A673 (cell line): ENCODE data around the gene MROH2A. TPM values are rescaled to one million over a fixed set of nuclear protein-coding genes. Genes with fewer than 3 reads are reported as not detected.

Experiments
- BruUV-seq: library from RNA; stranded (reverse); fragments of 400-500 nt; replicated peaks from 2 replicates; lab custom pipeline; 2021; lab: Mats Ljungman, UMichigan
- CTCF ChIA-PET: fragments of 300-600 bp; sonication (Branson Sonifier 250); formaldehyde crosslinking; loops from one replicate; lab custom pipeline; 2022; ENCODE audit warnings: antibody characterized with exemption; lab: Charles Lee
- POLR2A ChIA-PET: fragments of 300-600 bp; sonication (Branson Sonifier 250); formaldehyde crosslinking; loops from one replicate; lab custom pipeline; 2022; ENCODE audit warnings: antibody characterized with exemption; ENCODE audit not compliant: low non-redundant PET; lab: Charles Lee
- DNase-seq: peaks from one replicate; pipeline ENCODE4 v3.0.0-alpha.2; 2015; ENCODE audit warnings: low spot score
- H3K27ac ChIP-seq: fragments of 200-600 bp; sonication (generic); 2 replicates; pipeline ENCODE4 v1.5.1; 2016; ENCODE audit warnings: mixed run types, low read depth, mild to moderate bottlenecking, mixed read lengths, antibody characterized with exemption, low read length; ENCODE audit not compliant: poor library complexity, severe bottlenecking
- H3K27me3 ChIP-seq: fragments of 200-600 bp; sonication (generic); replicated peaks from 2 replicates; pipeline ENCODE4 v1.6.1; 2017; ENCODE audit warnings: mixed run types, low read depth, mild to moderate bottlenecking, mixed read lengths, antibody characterized with exemption, low read length; ENCODE audit not compliant: insufficient read depth, poor library complexity
- H3K36me3 ChIP-seq: fragments of 200-600 bp; sonication (generic); 2 replicates; pipeline ENCODE4 v1.6.1; 2016; ENCODE audit warnings: mixed run types, mild to moderate bottlenecking, mixed read lengths, antibody characterized with exemption, low read length; ENCODE audit not compliant: insufficient read depth, poor library complexity, severe bottlenecking
- H3K4me1 ChIP-seq: fragments of 200-600 bp; sonication (generic); 2 replicates; pipeline ENCODE4 v1.6.1; 2017; ENCODE audit warnings: mixed run types, mild to moderate bottlenecking, mixed read lengths, antibody characterized with exemption, low read length; ENCODE audit not compliant: insufficient read depth, poor library complexity, severe bottlenecking
- H3K4me3 ChIP-seq: fragments of 200-600 bp; sonication (generic); 2 replicates; pipeline ENCODE4 v1.5.1; 2016; ENCODE audit warnings: low read depth, mixed run types, mild to moderate bottlenecking, mixed read lengths, low read length; ENCODE audit not compliant: poor library complexity, severe bottlenecking
- H3K9me3 ChIP-seq: fragments of 200-600 bp; sonication (generic); 2 replicates; pipeline ENCODE4 v1.6.1; 2016; ENCODE audit warnings: mixed run types, low read depth, mild to moderate bottlenecking, mixed read lengths, antibody characterized with exemption, low read length; ENCODE audit not compliant: poor library complexity, severe bottlenecking
- CTCF ChIP-seq: fragments of 300-800, 200-600 bp; sonication (generic); conservative IDR thresholded peaks from 2 replicates; pipeline ENCODE4 v1.5.1; 2017; ENCODE audit warnings: low read depth, mild to moderate bottlenecking, antibody characterized with exemption, low read length, moderate library complexity, mixed read lengths
- EZH2 ChIP-seq: fragments of 200-600 bp; sonication (generic); IDR thresholded peaks from 2 replicates; pipeline ENCODE4 v1.6.1; 2017; ENCODE audit warnings: borderline replicate concordance, low read depth, mild to moderate bottlenecking, mixed read lengths, antibody characterized with exemption, low read length; ENCODE audit not compliant: poor library complexity, severe bottlenecking
- intact Hi-C: fragments of 100-400 bp; cut with micrococcal nuclease; formaldehyde crosslinking; loops from one replicate; pipeline ENCODE4 v1.10.0; 2022; ENCODE audit not compliant: unreplicated experiment
- total RNA-seq: library from RNA; stranded (reverse); gene quantifications from 2 replicates; pipeline ENCODE4 v1.2.3, GENCODE V29; 2021

Gene MROH2A
- total RNA-seq, 1 experiment from 2014 or later: 1.3 TPM

GRCh38 chr2:233853353-233853752 lies 75.2 kb downstream of the MROH2A start:
- intact Hi-C loops: no loop called here
- no peaks in the 10 kb centered on the region for H3K27me3 ChIP-seq
- BruUV-seq: TSS peak; percentile 37
- no peaks in the 10 kb centered on the region for H3K9me3 ChIP-seq
- H3K27ac ChIP-seq: peak overlapping the region; percentile 94
- POLR2A ChIA-PET: interaction anchor here (0.7 kb wide), 1 partner anchor 642 kb away, joined by 3 read pairs; no protein-coding TSS in a partner anchor
- TF ChIP-seq EZH2: no peak
- TF ChIP-seq CTCF: no peak
- H3K4me1 ChIP-seq: peaks cover 14% of the 10 kb centered on the region
- peak overlapping the region; percentile 92 for H3K4me3 ChIP-seq
- CTCF ChIA-PET: no interaction called here
- H3K36me3 ChIP-seq: peaks cover 51% of the 10 kb centered on the region
- DNase-seq: no peak

- peaks cover 46% of the 10 kb centered on the region for H3K36me3 ChIP-seq
- peaks cover 14% of the 10 kb centered on the region for H3K4me1 ChIP-seq
- intact Hi-C loops: no loop called here
- H3K4me3 ChIP-seq: peak overlapping the region; percentile 92
- ChIA-PET POLR2A (no interaction called here), CTCF (no interaction called here)
- DNase-seq: no peak
- no peaks in the 10 kb centered on the region for H3K27me3 ChIP-seq
- BruUV-seq: no TSS peak
- H3K27ac ChIP-seq: peak overlapping the region; percentile 94
- no peaks in the 10 kb centered on the region for H3K9me3 ChIP-seq
- TF ChIP-seq EZH2 (no peak), CTCF (no peak)
Observed at GRCh38 chr2:233853883-233854240, 75.7 kb downstream of the MROH2A start.

- intact Hi-C loops: no loop called here
- TF ChIP-seq CTCF (no peak), EZH2 (no peak)
- BruUV-seq: no TSS peak
Observed at GRCh38 chr2:233854241-233854981, 76.3 kb downstream of the MROH2A start, which contains the start of gene HJURP. Gene HJURP (minus strand): TSS chr2:233854535. CDS start chr2:233854500, 35 bp downstream.

More at GRCh38 chr2:233854241-233854981, 76.3 kb downstream of the MROH2A start, which contains the start of gene HJURP:
- H3K9me3 ChIP-seq: no peaks in the 10 kb centered on the region
- no peaks in the 10 kb centered on the region for H3K27me3 ChIP-seq
- ChIA-PET POLR2A (no interaction called here), CTCF (no interaction called here)
- H3K27ac ChIP-seq: peak within 1 kb of the TSS; percentile 94
- peaks cover 14% of the 10 kb centered on the region for H3K4me1 ChIP-seq
- peak; percentile 98 for DNase-seq
- H3K36me3 ChIP-seq: peaks cover 41% of the 10 kb centered on the region
- H3K4me3 ChIP-seq: peak within 1 kb of the TSS; percentile 92
